GM21576 (cell line): ENCODE data around the gene SLC1A3.
"Not testable (repeated sequence)": the region's sequence is repeated elsewhere in the genome, so short reads cannot be mapped to it uniquely, and the experiment has no call there.

Source experiments
- ATAC-seq: cut with Tn5 transposase; IDR thresholded peaks from one replicate; pipeline ENCODE4 v1.9.1; 2021; ENCODE audit warnings: mild to moderate bottlenecking, moderate library complexity; ENCODE audit not compliant: unreplicated experiment

SLC1A3 gene

GRCh38 chr5:36630201-36631145, 24.1 kb downstream of the SLC1A3 start:
- no peak for ATAC-seq

GRCh38 chr5:36631154-36631553, 24.7 kb downstream of the SLC1A3 start:
- ATAC-seq, result no peak

GRCh38 chr5:36631620-36632362, 25.4 kb downstream of the SLC1A3 start:
- no peak for ATAC-seq

GRCh38 chr5:36632363-36632664, 25.9 kb downstream of the SLC1A3 start:
- no peak for ATAC-seq

GRCh38 chr5:36635721-36636390, 29.4 kb downstream of the SLC1A3 start:
- no peak for ATAC-seq

GRCh38 chr5:36637101-36637500, 30.7 kb downstream of the SLC1A3 start:
- ATAC-seq, result no peak

- no peak for ATAC-seq
Observed at GRCh38 chr5:36637516-36637915, 31.1 kb downstream of the SLC1A3 start.

- no peak for ATAC-seq
Observed at GRCh38 chr5:36638056-36638455, 31.6 kb downstream of the SLC1A3 start.

GRCh38 chr5:36640949-36641348, 34.5 kb downstream of the SLC1A3 start:
- ATAC-seq, result no peak

GRCh38 chr5:36641431-36641830, 35.0 kb downstream of the SLC1A3 start:
- no peak for ATAC-seq

GRCh38 chr5:36642089-36642488, 35.7 kb downstream of the SLC1A3 start:
- ATAC-seq, result no peak

GRCh38 chr5:36643162-36643561, 36.8 kb downstream of the SLC1A3 start:
- no peak for ATAC-seq

GRCh38 chr5:36643841-36644240, 37.4 kb downstream of the SLC1A3 start:
- ATAC-seq, result not testable (repeated sequence)

- ATAC-seq, result no peak
Observed at GRCh38 chr5:36644727-36645126, 38.3 kb downstream of the SLC1A3 start.

- ATAC-seq, result no peak
Observed at GRCh38 chr5:36646100-36646499, 39.7 kb downstream of the SLC1A3 start.

GRCh38 chr5:36646507-36647023, 40.2 kb downstream of the SLC1A3 start:
- ATAC-seq, result no peak

GRCh38 chr5:36647046-36647445, 40.6 kb downstream of the SLC1A3 start:
- no peak for ATAC-seq

- no peak for ATAC-seq
Observed at GRCh38 chr5:36648426-36648825, 42.0 kb downstream of the SLC1A3 start.

GRCh38 chr5:36651761-36652685, 45.6 kb downstream of the SLC1A3 start:
- no peak for ATAC-seq

- ATAC-seq, result no peak
Observed at GRCh38 chr5:36653044-36653705, 46.8 kb downstream of the SLC1A3 start.
